Neural cell (in vitro differentiated cells): ENCODE data around the gene SULT4A1. TPM values are rescaled to one million over a fixed set of nuclear protein-coding genes. Genes with fewer than 3 reads are reported as not detected.

Experiments used
- H2AFZ ChIP-seq: fragments of 200-600, 300-800 bp; sonication (generic), shearing (Covaris generic); 2 replicates; pipeline ENCODE4 v1.6.0; 2014; ENCODE audit warnings: low read depth, mild to moderate bottlenecking, antibody characterized with exemption, low read length, moderate library complexity
- H3F3A ChIP-seq: fragments of 200-600 bp; shearing (Covaris generic); 2 replicates; pipeline ENCODE4 v1.6.1; 2016; ENCODE audit warnings: mild to moderate bottlenecking, moderate library complexity, mixed read lengths, antibody characterized with exemption, low read length; ENCODE audit not compliant: insufficient read depth, poor library complexity, severe bottlenecking
- H3K27ac ChIP-seq: fragments of 200-600, 300-800 bp; sonication (generic), shearing (Covaris generic); 2 replicates; pipeline ENCODE4 v1.5.1; 2014; ENCODE audit warnings: mild to moderate bottlenecking, low read length, moderate library complexity
- H3K27me3 ChIP-seq: fragments of 300-800, 200-600 bp; sonication (generic), shearing (Covaris generic); 2 replicates; pipeline ENCODE4 v1.6.0; 2014; ENCODE audit warnings: mild to moderate bottlenecking, low read depth, low read length, moderate library complexity; ENCODE audit not compliant: insufficient read depth
- H3K36me3 ChIP-seq: fragments of 300-800, 200-600 bp; sonication (generic), shearing (Covaris generic); 2 replicates; pipeline ENCODE4 v1.5.1; 2014; ENCODE audit warnings: mild to moderate bottlenecking, antibody characterized with exemption, low read length, moderate library complexity; ENCODE audit not compliant: insufficient read depth
- H3K4me2 ChIP-seq: fragments of 300-800, 200-600 bp; sonication (generic), shearing (Covaris generic); 2 replicates; pipeline ENCODE4 v1.6.0; 2014; ENCODE audit warnings: mild to moderate bottlenecking, low read length
- H3K4me3 ChIP-seq: fragments of 300-800, 200-600 bp; sonication (generic), shearing (Covaris generic); 2 replicates; pipeline ENCODE4 v1.5.1; 2014; ENCODE audit warnings: mild to moderate bottlenecking, low read length, moderate library complexity
- H3K79me2 ChIP-seq: fragments of 200-600 bp; shearing (Covaris generic); replicated peaks from 2 replicates; pipeline ENCODE4 v1.6.0; 2014; ENCODE audit warnings: mild to moderate bottlenecking, low read length, moderate library complexity; ENCODE audit not compliant: insufficient read depth
- H3K9ac ChIP-seq: fragments of 300-800, 200-600 bp; sonication (generic), shearing (Covaris generic); 2 replicates; pipeline ENCODE4 v1.6.1; 2016; ENCODE audit warnings: mild to moderate bottlenecking, low read length, mixed read lengths
- H3K9me2 ChIP-seq: fragments of 200-600 bp; shearing (Covaris generic); 2 replicates; pipeline ENCODE4 v1.6.1; 2016; ENCODE audit warnings: mild to moderate bottlenecking, low read length, mixed read lengths; ENCODE audit not compliant: insufficient read depth
- H3K9me3 ChIP-seq: fragments of 200-600, 300-800 bp; sonication (generic), shearing (Covaris generic); 2 replicates; pipeline ENCODE4 v1.6.1; 2016; ENCODE audit warnings: mild to moderate bottlenecking, mixed run types, low read length, moderate library complexity, mixed read lengths
- H4K20me1 ChIP-seq: fragments of 200-600 bp; shearing (Covaris generic); 2 replicates; pipeline ENCODE4 v1.6.1; 2016; ENCODE audit warnings: mild to moderate bottlenecking, mixed run types; ENCODE audit not compliant: insufficient read depth
- CTCF ChIP-seq: fragments of 450-650 bp; IDR thresholded peaks from 2 replicates; pipeline ENCODE4 v1.5.1; 2014; ENCODE audit warnings: antibody characterized with exemption, mild to moderate bottlenecking, moderate library complexity; ENCODE audit not compliant: poor library complexity, severe bottlenecking
- EP300 ChIP-seq: fragments of 450-650 bp; conservative IDR thresholded peaks from 2 replicates; pipeline ENCODE4 v1.6.1; 2014; ENCODE audit warnings: antibody characterized with exemption, mild to moderate bottlenecking, moderate library complexity; ENCODE audit not compliant: poor library complexity, severe bottlenecking
- EZH2 ChIP-seq: fragments of 200-600, 300-800 bp; shearing (Covaris generic), sonication (generic); IDR thresholded peaks from 2 replicates; pipeline ENCODE4 v1.6.1; 2014; ENCODE audit warnings: antibody characterized with exemption, low read length, borderline replicate concordance, mild to moderate bottlenecking; ENCODE audit not compliant: insufficient read depth, poor library complexity, severe bottlenecking
- MXI1 ChIP-seq: fragments of 450-650 bp; conservative IDR thresholded peaks from 2 replicates; pipeline ENCODE4 v1.6.1; 2014; ENCODE audit warnings: antibody characterized with exemption, mild to moderate bottlenecking; ENCODE audit not compliant: poor library complexity, severe bottlenecking
- POLR2AphosphoS5 ChIP-seq: IDR thresholded peaks from 2 replicates; pipeline ENCODE4 v1.6.1; 2012
- RAD21 ChIP-seq: fragments of 450-650 bp; conservative IDR thresholded peaks from 2 replicates; pipeline ENCODE4 v1.6.1; 2014; ENCODE audit warnings: antibody characterized with exemption, mild to moderate bottlenecking, moderate library complexity
- REST ChIP-seq: IDR thresholded peaks from 2 replicates; pipeline ENCODE4 v1.6.1; 2012; ENCODE audit warnings: borderline replicate concordance
- SMC3 ChIP-seq: fragments of 450-650 bp; conservative IDR thresholded peaks from 2 replicates; pipeline ENCODE4 v1.6.1; 2014; ENCODE audit warnings: antibody characterized with exemption, mild to moderate bottlenecking, moderate library complexity; ENCODE audit not compliant: poor library complexity
- TAF1 ChIP-seq: IDR thresholded peaks from 2 replicates; pipeline ENCODE4 v1.6.1; 2012; ENCODE audit warnings: low read depth
- polyA plus RNA-seq: library from polyadenylated mRNA; depleted of rRNA; stranded (reverse); fragments of >200 nt; gene quantifications from 2 replicates; pipeline ENCODE4 v1.2.3, GENCODE V29; 2014

SULT4A1 gene
- polyA plus RNA-seq, 1 donor from 2014 or later, result 182 TPM

GRCh38 chr22:43837666-43838065, 24.6 kb downstream of the SULT4A1 start:
- Histone ChIP-seq H3K9me3 (no peaks in the 10 kb centered on the region), H4K20me1 (no peaks in the 10 kb centered on the region), H3K4me2 (no peak overlapping the region), H3K9me2 (no peaks in the 10 kb centered on the region), H3K27me3 (no peaks in the 10 kb centered on the region), H3F3A (no peaks in the 10 kb centered on the region), H2AFZ (no peak overlapping the region), H3K4me3 (no peak overlapping the region), H3K79me2 (no peaks in the 10 kb centered on the region), H3K36me3 (no peaks in the 10 kb centered on the region), H3K9ac (no peak overlapping the region), H3K27ac (no peak overlapping the region)
- TF ChIP-seq MXI1, result no peak
- TF ChIP-seq REST, result no peak
- no peak for TF ChIP-seq EZH2
- no peak for TF ChIP-seq CTCF
- TF ChIP-seq TAF1, result no peak
- TF ChIP-seq POLR2AphosphoS5, result no peak
- TF ChIP-seq EP300, result no peak

- Histone ChIP-seq H3K79me2 (no peaks in the 10 kb centered on the region), H3K36me3 (no peaks in the 10 kb centered on the region), H3K4me2 (no peak overlapping the region), H2AFZ (no peak overlapping the region), H3K9me3 (no peaks in the 10 kb centered on the region), H4K20me1 (no peaks in the 10 kb centered on the region), H3K9me2 (no peaks in the 10 kb centered on the region), H3K4me3 (no peak overlapping the region), H3K9ac (no peak overlapping the region), H3K27me3 (no peaks in the 10 kb centered on the region), H3F3A (no peaks in the 10 kb centered on the region), H3K27ac (no peak overlapping the region)
- TF ChIP-seq SMC3 (no peak), MXI1 (no peak), TAF1 (no peak), REST (no peak), CTCF (no peak), RAD21 (no peak), EP300 (no peak), POLR2AphosphoS5 (no peak), EZH2 (no peak)
These were observed 26.6 kb downstream of the SULT4A1 start for GRCh38 chr22:43835736-43836135.
